ENCODE results near the gene POLR1F.
A peak's percentile ranks its signal among the peaks of the same experiment; 100 is the strongest.

The POLR1F gene

GRCh38 chr7:19708397-19709248, at the start of gene POLR1F:
POLR1F (minus strand) TSS chr7:19709037; CDS start chr7:19709016, 21 bp downstream.
- H3K27ac Mint-ChIP-seq = peak within 1 kb of the TSS; percentile 93

GRCh38 chr7:19754521-19755116, 45.8 kb upstream of the POLR1F start:
- H3K4me1 Mint-ChIP-seq = no peaks in the 10 kb centered on the region
- ATAC-seq = no peak
- no peaks in the 10 kb centered on the region for H3K36me3 Mint-ChIP-seq (ENCODE audit: low read depth)
- no peaks in the 10 kb centered on the region for H3K9me3 Mint-ChIP-seq
- no peak overlapping the region for H3K4me3 Mint-ChIP-seq
- no peak overlapping the region for H3K27ac Mint-ChIP-seq
- peaks cover 7% of the 10 kb centered on the region for H3K27me3 Mint-ChIP-seq
- no peak for DNase-seq

More at GRCh38 chr7:19708397-19709248, at the start of gene POLR1F:
- ATAC-seq = peak; percentile 97
- H3K4me1 Mint-ChIP-seq = peaks cover 43% of the 10 kb centered on the region
- peak; percentile 90 for DNase-seq
- no peaks in the 10 kb centered on the region for H3K27me3 Mint-ChIP-seq
- H3K4me3 Mint-ChIP-seq = peak within 1 kb of the TSS; percentile 95
- peaks cover 8% of the 10 kb centered on the region for H3K36me3 Mint-ChIP-seq (ENCODE audit: low read depth)
- no peaks in the 10 kb centered on the region for H3K9me3 Mint-ChIP-seq

GRCh38 chr7:19752020-19752419, 43.2 kb upstream of the POLR1F start:
- no peak overlapping the region for H3K27ac Mint-ChIP-seq
- H3K9me3 Mint-ChIP-seq = no peaks in the 10 kb centered on the region
- DNase-seq (no peak), ATAC-seq (no peak)
- no peaks in the 10 kb centered on the region for H3K36me3 Mint-ChIP-seq (ENCODE audit: low read depth)
- H3K27me3 Mint-ChIP-seq = peaks cover 10% of the 10 kb centered on the region
- H3K4me1 Mint-ChIP-seq = no peaks in the 10 kb centered on the region
- H3K4me3 Mint-ChIP-seq = no peak overlapping the region

GRCh38 chr7:19749658-19750057, 40.8 kb upstream of the POLR1F start:
- Mint-ChIP-seq H3K4me3 (no peak overlapping the region), H3K4me1 (no peaks in the 10 kb centered on the region), H3K36me3 (ENCODE audit: low read depth) (no peaks in the 10 kb centered on the region), H3K9me3 (no peaks in the 10 kb centered on the region), H3K27me3 (peaks cover 8% of the 10 kb centered on the region), H3K27ac (no peak overlapping the region)
- ATAC-seq = no peak
- no peak for DNase-seq

- Mint-ChIP-seq H3K27ac (no peak overlapping the region), H3K4me1 (no peaks in the 10 kb centered on the region), H3K27me3 (peaks cover 5% of the 10 kb centered on the region), H3K36me3 (ENCODE audit: low read depth) (no peaks in the 10 kb centered on the region), H3K4me3 (no peak overlapping the region), H3K9me3 (no peaks in the 10 kb centered on the region)
- ATAC-seq (no peak), DNase-seq (no peak)
These were observed 39.0 kb upstream of the POLR1F start for GRCh38 chr7:19747740-19748339.

- Mint-ChIP-seq H3K4me1 (no peaks in the 10 kb centered on the region), H3K27me3 (peaks cover 5% of the 10 kb centered on the region), H3K9me3 (no peaks in the 10 kb centered on the region), H3K36me3 (ENCODE audit: low read depth) (no peaks in the 10 kb centered on the region), H3K27ac (no peak overlapping the region), H3K4me3 (no peak overlapping the region)
- DNase-seq (no peak), ATAC-seq (no peak)
These were observed 35.2 kb upstream of the POLR1F start for GRCh38 chr7:19744075-19744474.

- DNase-seq (no peak), ATAC-seq (no peak)
- H3K27me3 Mint-ChIP-seq = peaks cover 26% of the 10 kb centered on the region
- H3K27ac Mint-ChIP-seq = no peak overlapping the region
- H3K4me3 Mint-ChIP-seq = no peak overlapping the region
- no peaks in the 10 kb centered on the region for H3K36me3 Mint-ChIP-seq (ENCODE audit: low read depth)
- no peaks in the 10 kb centered on the region for H3K9me3 Mint-ChIP-seq
- no peaks in the 10 kb centered on the region for H3K4me1 Mint-ChIP-seq
These were observed 19.9 kb upstream of the POLR1F start for GRCh38 chr7:19728716-19729115.

- Mint-ChIP-seq H3K27me3 (peaks cover 21% of the 10 kb centered on the region), H3K4me1 (no peaks in the 10 kb centered on the region), H3K4me3 (no peak overlapping the region), H3K27ac (no peak overlapping the region), H3K9me3 (no peaks in the 10 kb centered on the region), H3K36me3 (ENCODE audit: low read depth) (no peaks in the 10 kb centered on the region)
- DNase-seq (no peak), ATAC-seq (no peak)
These were observed 16.9 kb upstream of the POLR1F start for GRCh38 chr7:19725770-19726169.

- no peak for ATAC-seq
- Mint-ChIP-seq H3K27ac (no peak overlapping the region), H3K9me3 (no peaks in the 10 kb centered on the region), H3K4me1 (no peaks in the 10 kb centered on the region), H3K4me3 (no peak overlapping the region), H3K27me3 (peaks cover 3% of the 10 kb centered on the region), H3K36me3 (ENCODE audit: low read depth) (no peaks in the 10 kb centered on the region)
- no peak for DNase-seq
These were observed 6.7 kb upstream of the POLR1F start for GRCh38 chr7:19715499-19715898.

- no peak for ATAC-seq
- no peak overlapping the region for H3K27ac Mint-ChIP-seq
- H3K4me3 Mint-ChIP-seq = no peak overlapping the region
- peak; percentile 14 for DNase-seq
- peaks cover 14% of the 10 kb centered on the region for H3K4me1 Mint-ChIP-seq
- no peaks in the 10 kb centered on the region for H3K9me3 Mint-ChIP-seq
- H3K27me3 Mint-ChIP-seq = no peaks in the 10 kb centered on the region
- H3K36me3 Mint-ChIP-seq (ENCODE audit: low read depth) = no peaks in the 10 kb centered on the region
These were observed 4.8 kb upstream of the POLR1F start for GRCh38 chr7:19713676-19714075.

- no peak for DNase-seq
- no peak for ATAC-seq
- no peaks in the 10 kb centered on the region for H3K27me3 Mint-ChIP-seq
- peak overlapping the region; percentile 93 for H3K27ac Mint-ChIP-seq
- H3K4me1 Mint-ChIP-seq = peaks cover 43% of the 10 kb centered on the region
- H3K9me3 Mint-ChIP-seq = no peaks in the 10 kb centered on the region
- peak overlapping the region; percentile 95 for H3K4me3 Mint-ChIP-seq
- H3K36me3 Mint-ChIP-seq (ENCODE audit: low read depth) = peaks cover 3% of the 10 kb centered on the region
These were observed 377 bp upstream of the POLR1F start for GRCh38 chr7:19709249-19709578.

GRCh38 chr7:19707240-19707639, 1.6 kb downstream of the POLR1F start:
- no peak for DNase-seq
- Mint-ChIP-seq H3K36me3 (ENCODE audit: low read depth) (peaks cover 20% of the 10 kb centered on the region), H3K27ac (no peak overlapping the region), H3K27me3 (no peaks in the 10 kb centered on the region), H3K4me1 (peaks cover 43% of the 10 kb centered on the region), H3K4me3 (peak overlapping the region; percentile 95), H3K9me3 (no peaks in the 10 kb centered on the region)
- ATAC-seq = no peak

GRCh38 chr7:19705663-19706062, 3.2 kb downstream of the POLR1F start:
- Mint-ChIP-seq H3K27me3 (no peaks in the 10 kb centered on the region), H3K27ac (no peak overlapping the region), H3K9me3 (no peaks in the 10 kb centered on the region), H3K36me3 (ENCODE audit: low read depth) (peaks cover 26% of the 10 kb centered on the region), H3K4me1 (peaks cover 43% of the 10 kb centered on the region), H3K4me3 (no peak overlapping the region)
- DNase-seq = no peak
- ATAC-seq = no peak

GRCh38 chr7:19701471-19701870, 7.4 kb downstream of the POLR1F start:
- H3K36me3 Mint-ChIP-seq (ENCODE audit: low read depth) = peaks cover 46% of the 10 kb centered on the region
- H3K27ac Mint-ChIP-seq = no peak overlapping the region
- peaks cover 12% of the 10 kb centered on the region for H3K4me1 Mint-ChIP-seq

GRCh38 chr7:19700936-19701335, 7.9 kb downstream of the POLR1F start:
- no peak for ATAC-seq
- peaks cover 7% of the 10 kb centered on the region for H3K4me1 Mint-ChIP-seq
- H3K27ac Mint-ChIP-seq = no peak overlapping the region
- DNase-seq = no peak
- no peaks in the 10 kb centered on the region for H3K27me3 Mint-ChIP-seq
- H3K36me3 Mint-ChIP-seq (ENCODE audit: low read depth) = peaks cover 48% of the 10 kb centered on the region
- no peaks in the 10 kb centered on the region for H3K9me3 Mint-ChIP-seq
- no peak overlapping the region for H3K4me3 Mint-ChIP-seq

More at GRCh38 chr7:19701471-19701870, 7.4 kb downstream of the POLR1F start:
- DNase-seq (no peak), ATAC-seq (no peak)
- H3K27me3 Mint-ChIP-seq = no peaks in the 10 kb centered on the region
- H3K9me3 Mint-ChIP-seq = no peaks in the 10 kb centered on the region
- no peak overlapping the region for H3K4me3 Mint-ChIP-seq
